Measurements from ENCODE around the gene SIK2.
"Not testable (repeated sequence)": the region's sequence is repeated elsewhere in the genome, so short reads cannot be mapped to it uniquely, and the experiment has no call there.

The SIK2 gene

DNA sequence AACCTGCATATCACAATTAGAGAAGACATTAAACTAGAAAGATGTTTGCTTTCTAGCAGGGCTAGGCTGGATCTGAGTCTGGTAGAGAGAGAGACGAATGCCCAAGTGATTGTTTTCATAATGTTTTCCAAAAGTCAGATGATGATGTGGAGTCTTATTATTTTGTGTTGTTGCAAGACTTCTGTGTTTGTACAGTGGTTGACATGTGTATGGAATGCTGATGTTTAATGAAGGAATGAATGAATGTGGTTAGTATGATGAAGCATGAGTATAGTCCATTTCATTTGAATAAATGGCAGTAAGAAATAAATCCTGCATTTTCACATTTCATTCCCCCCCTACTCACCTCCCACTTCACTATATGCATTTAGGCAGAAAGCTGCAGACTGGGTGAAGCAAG, 94.3 kb downstream of the SIK2 start:
- Mint-ChIP-seq H3K4me3 (no peak overlapping the region), H3K4me1 (ENCODE audit: low read depth) (peaks cover 9% of the 10 kb centered on the region), H3K27me3 (ENCODE audit: low read depth) (no peaks in the 10 kb centered on the region), H3K9me3 (no peaks in the 10 kb centered on the region), H3K36me3 (ENCODE audit: low read depth) (no peaks in the 10 kb centered on the region), H3K27ac (no peak overlapping the region)
- no peak for DNase-seq (ENCODE audit: low spot score)

DNA sequence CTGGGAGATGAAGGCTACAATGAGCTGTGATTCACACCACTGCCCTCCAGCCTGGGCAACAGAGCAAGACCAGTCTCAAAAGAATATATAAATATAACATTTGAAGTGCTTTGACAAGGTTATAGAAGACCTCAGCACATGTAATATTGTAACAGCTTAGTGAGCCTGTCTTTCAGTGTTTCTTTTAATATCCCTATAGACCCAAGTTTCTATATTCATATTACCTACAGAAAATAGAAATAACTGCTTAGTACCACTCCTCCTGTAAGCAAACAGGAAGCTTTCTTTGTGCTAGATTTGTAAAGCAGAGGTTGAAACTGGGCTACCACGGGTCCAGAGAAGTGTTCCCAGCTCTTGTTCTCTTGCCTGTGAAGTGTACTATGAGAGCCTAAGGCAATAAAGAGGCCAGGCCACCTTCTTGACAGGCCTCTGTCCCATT, 95.7 kb downstream of the SIK2 start:
- Mint-ChIP-seq H3K27me3 (ENCODE audit: low read depth) (no peaks in the 10 kb centered on the region), H3K27ac (no peak overlapping the region), H3K4me1 (ENCODE audit: low read depth) (peaks cover 9% of the 10 kb centered on the region), H3K4me3 (no peak overlapping the region), H3K36me3 (ENCODE audit: low read depth) (peaks cover 1% of the 10 kb centered on the region), H3K9me3 (no peaks in the 10 kb centered on the region)
- DNase-seq (ENCODE audit: low spot score), result no peak

DNA sequence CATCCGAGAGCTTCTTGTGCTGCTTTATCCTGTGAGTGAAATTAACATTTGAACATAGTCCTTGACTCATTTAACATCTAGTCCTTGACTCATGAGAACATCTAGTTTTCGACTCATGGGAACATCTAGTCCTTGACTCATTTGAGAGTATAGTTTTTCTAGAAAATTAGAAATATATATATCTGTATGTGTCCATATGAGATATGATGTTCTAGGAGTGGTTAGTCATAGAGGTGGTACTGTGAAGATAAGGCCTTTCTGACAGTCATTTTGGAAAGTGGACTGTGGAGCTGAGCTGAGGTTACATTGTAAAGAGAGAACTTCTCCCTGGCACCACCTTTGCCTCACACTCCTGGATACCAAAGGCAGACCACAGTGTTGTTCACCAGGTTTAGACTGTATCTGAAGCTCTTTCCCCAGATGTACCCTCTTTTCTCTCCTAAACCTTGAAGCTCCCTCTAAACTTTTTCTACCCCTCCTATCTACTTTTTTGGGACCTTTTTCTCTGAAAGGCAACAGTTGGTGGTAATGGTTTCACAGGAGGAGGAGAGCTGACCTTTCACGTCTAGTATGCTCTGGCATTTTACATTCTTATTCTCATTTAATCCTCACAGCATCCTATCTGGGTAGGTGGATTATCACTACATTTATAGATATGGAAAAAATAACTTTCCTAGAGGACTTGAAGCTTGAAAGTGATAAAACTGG, 96.8 kb downstream of the SIK2 start:
- H3K36me3 Mint-ChIP-seq (ENCODE audit: low read depth), result peaks cover 1% of the 10 kb centered on the region
- H3K27me3 Mint-ChIP-seq (ENCODE audit: low read depth), result no peaks in the 10 kb centered on the region
- no peak overlapping the region for H3K27ac Mint-ChIP-seq
- H3K4me1 Mint-ChIP-seq (ENCODE audit: low read depth), result peaks cover 9% of the 10 kb centered on the region
- H3K9me3 Mint-ChIP-seq, result no peaks in the 10 kb centered on the region
- peak; percentile 6 for DNase-seq (ENCODE audit: low spot score)
- H3K4me3 Mint-ChIP-seq, result no peak overlapping the region

DNA sequence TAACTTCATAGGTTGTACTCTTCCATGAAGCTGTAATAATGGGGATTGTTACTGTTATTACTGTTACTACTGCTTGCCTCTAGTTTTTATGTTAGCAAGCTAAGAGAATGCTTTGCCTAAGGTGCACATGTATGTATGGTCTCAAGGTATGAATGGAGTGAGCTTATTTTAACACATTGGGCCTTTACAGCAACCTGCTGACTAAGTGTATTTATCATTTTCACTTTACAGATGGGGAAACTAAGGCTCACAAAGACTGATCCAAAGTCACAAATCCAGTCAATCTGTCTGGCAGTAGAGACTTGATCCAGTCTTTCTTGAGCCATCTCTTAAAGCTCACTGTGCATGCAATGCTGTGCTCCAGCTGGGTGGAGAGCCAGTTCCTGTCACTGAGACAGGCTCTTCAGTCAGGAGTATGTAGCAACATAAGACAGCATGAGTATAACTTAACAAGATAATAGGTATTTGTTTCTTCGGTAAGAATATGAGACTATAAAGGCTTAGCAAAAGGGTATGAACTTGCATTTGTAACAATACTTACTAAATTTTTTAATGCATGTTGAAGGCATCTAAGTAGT, 97.4 kb downstream of the SIK2 start:
- Mint-ChIP-seq H3K4me1 (ENCODE audit: low read depth) (peaks cover 9% of the 10 kb centered on the region), H3K27ac (no peak overlapping the region), H3K27me3 (ENCODE audit: low read depth) (no peaks in the 10 kb centered on the region), H3K4me3 (no peak overlapping the region), H3K36me3 (ENCODE audit: low read depth) (peaks cover 1% of the 10 kb centered on the region), H3K9me3 (no peaks in the 10 kb centered on the region)
- DNase-seq (ENCODE audit: low spot score), result no peak

DNA sequence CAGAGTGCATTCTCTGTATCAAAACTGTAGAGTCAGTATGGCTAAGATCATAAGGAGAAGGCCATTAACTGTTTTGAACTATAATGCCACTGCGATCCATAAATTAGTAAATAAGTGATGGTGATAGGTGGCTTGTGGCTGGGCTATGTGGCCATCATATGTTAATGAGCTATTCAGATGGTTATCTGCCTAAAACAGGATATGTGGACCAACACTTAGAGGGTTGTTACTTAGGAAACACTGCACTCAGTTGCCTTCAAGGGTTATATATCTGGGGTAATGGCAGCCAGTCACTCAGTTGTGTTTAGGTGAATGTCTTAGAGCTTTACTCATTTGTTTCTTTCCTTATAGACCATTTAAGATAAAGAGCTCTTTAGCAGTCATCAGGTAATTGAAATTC, 97.9 kb downstream of the SIK2 start:
- H3K4me1 Mint-ChIP-seq (ENCODE audit: low read depth), result peaks cover 9% of the 10 kb centered on the region
- no peak for DNase-seq (ENCODE audit: low spot score)
- H3K9me3 Mint-ChIP-seq, result no peaks in the 10 kb centered on the region
- H3K36me3 Mint-ChIP-seq (ENCODE audit: low read depth), result peaks cover 5% of the 10 kb centered on the region
- H3K4me3 Mint-ChIP-seq, result no peak overlapping the region
- H3K27me3 Mint-ChIP-seq (ENCODE audit: low read depth), result no peaks in the 10 kb centered on the region
- no peak overlapping the region for H3K27ac Mint-ChIP-seq

DNA sequence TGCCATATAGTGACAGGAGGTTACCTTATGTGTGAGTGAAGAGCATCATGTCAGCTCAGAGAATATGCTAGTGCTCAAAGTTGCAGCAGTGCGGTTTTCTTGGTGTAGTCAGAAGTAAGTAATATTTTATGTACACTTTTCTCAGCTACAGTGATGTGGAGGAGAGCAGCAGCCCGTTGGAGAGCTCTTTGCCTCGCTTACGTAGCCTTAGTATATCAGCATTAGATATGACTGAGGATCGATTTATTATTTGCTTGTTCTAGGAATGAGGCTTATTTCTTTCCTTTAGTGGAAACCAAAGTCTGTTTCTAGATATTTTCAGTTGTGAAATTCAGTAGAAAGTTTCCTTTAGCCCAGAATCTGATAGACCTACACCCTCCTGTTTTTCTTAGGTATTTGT, 100.4 kb downstream of the SIK2 start:
- Mint-ChIP-seq H3K9me3 (no peaks in the 10 kb centered on the region), H3K4me3 (no peak overlapping the region), H3K36me3 (ENCODE audit: low read depth) (peaks cover 10% of the 10 kb centered on the region), H3K27me3 (ENCODE audit: low read depth) (no peaks in the 10 kb centered on the region), H3K27ac (no peak overlapping the region), H3K4me1 (ENCODE audit: low read depth) (peaks cover 9% of the 10 kb centered on the region)
- no peak for DNase-seq (ENCODE audit: low spot score)

DNA sequence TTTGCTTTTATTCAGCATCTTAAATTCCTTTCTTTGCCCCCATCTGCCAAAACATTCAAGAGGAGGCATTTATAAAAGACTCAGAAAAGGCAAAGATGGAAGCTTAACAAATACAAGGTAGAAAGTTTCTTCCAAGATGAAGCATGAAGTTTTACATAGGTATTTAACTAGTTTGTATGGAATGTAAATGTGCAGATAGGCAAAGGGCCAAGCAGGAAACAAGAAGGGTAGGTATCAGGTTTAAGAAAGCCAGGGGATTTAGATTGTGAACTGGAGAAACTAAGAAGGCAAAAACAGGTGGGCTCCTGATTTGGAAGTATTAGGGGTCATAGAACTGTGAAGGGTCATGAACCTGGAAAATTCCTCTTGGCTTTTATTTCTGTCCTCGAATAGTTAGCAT, 101.3 kb downstream of the SIK2 start:
- H3K36me3 Mint-ChIP-seq (ENCODE audit: low read depth), result peaks cover 10% of the 10 kb centered on the region
- no peaks in the 10 kb centered on the region for H3K9me3 Mint-ChIP-seq
- H3K4me1 Mint-ChIP-seq (ENCODE audit: low read depth), result peaks cover 9% of the 10 kb centered on the region
- no peaks in the 10 kb centered on the region for H3K27me3 Mint-ChIP-seq (ENCODE audit: low read depth)
- no peak for DNase-seq (ENCODE audit: low spot score)
- H3K4me3 Mint-ChIP-seq, result no peak overlapping the region
- H3K27ac Mint-ChIP-seq, result no peak overlapping the region

DNA sequence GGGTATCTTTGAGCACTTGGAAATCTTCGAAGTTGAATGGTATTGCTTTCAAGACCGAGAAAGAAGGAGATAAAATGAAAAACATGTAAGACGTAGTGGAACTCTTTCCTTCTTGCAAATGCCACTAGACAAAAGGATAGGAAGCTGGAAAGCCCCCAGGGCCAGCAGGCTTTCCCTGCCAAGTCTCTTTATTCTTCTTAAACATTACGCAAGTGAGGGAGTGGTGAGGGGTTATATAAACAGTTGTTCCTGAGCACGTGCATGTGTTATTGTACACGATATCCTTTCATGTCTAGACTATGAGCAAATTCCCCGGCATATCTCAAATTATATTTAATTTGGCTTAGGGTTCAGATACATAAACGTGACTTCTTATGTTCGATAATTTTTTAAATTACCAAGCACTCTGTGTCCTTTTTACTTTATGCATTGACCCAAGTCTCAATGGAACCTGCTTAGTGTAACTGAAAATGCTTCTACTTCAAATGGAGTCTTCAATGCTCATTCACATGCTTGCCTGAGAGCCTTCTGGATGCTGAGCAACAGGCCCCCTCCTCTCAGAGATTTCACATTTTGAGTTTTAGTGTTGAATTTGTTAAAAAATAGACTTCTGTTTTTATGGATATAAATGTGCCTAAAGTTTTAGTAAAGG, 104.9 kb downstream of the SIK2 start:
- Mint-ChIP-seq H3K4me3 (no peak overlapping the region), H3K36me3 (ENCODE audit: low read depth) (peaks cover 14% of the 10 kb centered on the region), H3K27ac (no peak overlapping the region), H3K4me1 (ENCODE audit: low read depth) (no peaks in the 10 kb centered on the region), H3K27me3 (ENCODE audit: low read depth) (no peaks in the 10 kb centered on the region), H3K9me3 (no peaks in the 10 kb centered on the region)
- DNase-seq (ENCODE audit: low spot score), result no peak

DNA sequence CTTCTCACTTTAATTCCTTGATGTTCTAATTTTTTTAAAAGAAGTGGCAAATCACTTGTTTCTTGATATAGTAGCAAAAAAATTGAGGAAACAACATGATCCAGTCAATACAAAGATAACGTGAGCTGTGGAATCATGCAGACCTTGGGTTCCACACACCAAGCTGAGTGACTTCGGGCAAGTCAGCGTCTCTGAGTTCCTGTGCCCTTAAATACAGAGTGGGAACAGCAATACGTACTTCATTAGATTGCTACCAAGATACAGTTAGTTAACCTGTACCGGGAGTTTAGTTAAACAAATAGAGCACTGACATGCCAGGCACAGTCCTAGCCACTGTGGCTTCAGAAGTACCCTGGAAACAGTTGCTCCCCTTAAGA, 105.4 kb downstream of the SIK2 start:
- no peak overlapping the region for H3K27ac Mint-ChIP-seq
- H3K27me3 Mint-ChIP-seq (ENCODE audit: low read depth), result no peaks in the 10 kb centered on the region
- no peaks in the 10 kb centered on the region for H3K4me1 Mint-ChIP-seq (ENCODE audit: low read depth)
- peaks cover 18% of the 10 kb centered on the region for H3K36me3 Mint-ChIP-seq (ENCODE audit: low read depth)
- H3K4me3 Mint-ChIP-seq, result no peak overlapping the region
- no peaks in the 10 kb centered on the region for H3K9me3 Mint-ChIP-seq
- DNase-seq (ENCODE audit: low spot score), result no peak

DNA sequence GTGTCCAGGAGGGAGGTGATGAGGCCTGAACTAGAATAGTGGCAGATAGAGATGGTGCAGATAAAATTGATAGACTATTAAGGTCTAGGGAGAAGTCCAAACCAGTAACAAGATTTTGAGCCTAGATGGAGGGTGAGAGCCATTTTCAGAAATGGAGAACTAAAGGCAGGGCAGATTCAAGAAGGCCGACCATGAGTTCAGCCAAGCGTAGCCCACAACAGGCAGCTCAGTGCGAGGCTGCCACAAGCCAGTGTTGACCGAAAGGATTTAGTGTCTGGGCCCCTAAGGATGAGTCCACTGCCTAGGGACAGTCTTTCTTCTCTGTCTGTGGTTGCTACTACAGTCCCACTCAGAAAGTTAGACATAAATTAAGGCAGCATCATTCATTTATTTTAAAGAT, 112.3 kb downstream of the SIK2 start:
- Mint-ChIP-seq H3K4me1 (ENCODE audit: low read depth) (peaks cover 4% of the 10 kb centered on the region), H3K27me3 (ENCODE audit: low read depth) (no peaks in the 10 kb centered on the region), H3K36me3 (ENCODE audit: low read depth) (peaks cover 21% of the 10 kb centered on the region), H3K9me3 (no peaks in the 10 kb centered on the region), H3K4me3 (no peak overlapping the region), H3K27ac (no peak overlapping the region)
- DNase-seq (ENCODE audit: low spot score), result no peak

DNA sequence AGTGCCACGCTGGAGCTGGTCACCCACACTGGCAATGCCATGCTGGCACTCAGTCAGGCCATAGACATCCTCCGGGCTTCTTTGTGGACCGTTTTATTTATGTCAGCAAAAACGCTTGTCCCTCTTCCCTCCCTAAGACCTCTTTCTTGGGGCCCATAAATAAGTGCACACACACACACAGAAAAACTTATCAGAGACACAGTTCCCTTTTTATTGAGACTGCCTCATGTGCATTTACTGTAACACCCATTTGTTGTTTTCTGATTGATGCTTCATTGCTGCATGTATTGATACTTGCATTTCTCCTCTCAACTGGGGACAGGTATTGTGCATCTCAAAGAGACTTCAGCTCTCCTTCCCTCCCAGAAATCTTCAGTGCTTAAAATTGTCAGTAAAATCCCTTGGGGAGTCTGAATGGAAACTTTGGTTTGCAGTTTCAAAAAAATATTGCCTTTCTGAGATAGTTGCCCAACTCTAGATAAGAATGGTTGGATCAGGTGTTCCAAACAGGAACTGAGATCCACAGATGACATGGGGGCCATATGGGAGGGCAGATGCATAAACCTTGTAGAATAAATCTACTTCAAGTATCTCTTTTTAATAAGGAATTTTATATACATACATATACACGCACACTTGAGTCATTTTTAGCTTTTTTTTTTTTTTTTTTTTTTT, 113.0 kb downstream of the SIK2 start:
- DNase-seq (ENCODE audit: low spot score), result no peak
- H3K4me3 Mint-ChIP-seq, result no peak overlapping the region
- peaks cover 27% of the 10 kb centered on the region for H3K36me3 Mint-ChIP-seq (ENCODE audit: low read depth)
- no peak overlapping the region for H3K27ac Mint-ChIP-seq
- H3K27me3 Mint-ChIP-seq (ENCODE audit: low read depth), result no peaks in the 10 kb centered on the region
- H3K4me1 Mint-ChIP-seq (ENCODE audit: low read depth), result peaks cover 4% of the 10 kb centered on the region
- no peaks in the 10 kb centered on the region for H3K9me3 Mint-ChIP-seq

DNA sequence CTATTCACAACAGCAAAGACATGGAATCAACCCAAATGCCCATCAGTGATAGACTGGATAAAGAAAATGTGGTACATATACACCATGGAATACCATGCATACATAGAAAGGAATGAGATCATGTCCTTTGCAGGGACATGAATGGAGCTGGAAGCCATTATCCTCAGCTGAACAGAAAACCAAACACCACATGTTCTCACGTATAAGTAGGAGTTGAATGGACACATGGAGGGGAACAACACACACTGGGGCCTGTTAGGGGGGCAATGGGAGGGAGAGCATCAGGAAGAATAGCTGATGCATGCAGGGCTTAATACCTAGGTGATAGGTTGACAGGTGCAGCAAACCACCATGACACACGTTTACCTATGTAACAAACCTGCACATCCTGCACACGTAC, 115.4 kb downstream of the SIK2 start:
- H3K27ac Mint-ChIP-seq; H3K4me1 Mint-ChIP-seq (ENCODE audit: low read depth); H3K9me3 Mint-ChIP-seq; DNase-seq (ENCODE audit: low spot score); H3K4me3 Mint-ChIP-seq; H3K27me3 Mint-ChIP-seq (ENCODE audit: low read depth): not testable (repeated sequence)
- H3K36me3 Mint-ChIP-seq (ENCODE audit: low read depth), result peaks cover 21% of the 10 kb centered on the region

DNA sequence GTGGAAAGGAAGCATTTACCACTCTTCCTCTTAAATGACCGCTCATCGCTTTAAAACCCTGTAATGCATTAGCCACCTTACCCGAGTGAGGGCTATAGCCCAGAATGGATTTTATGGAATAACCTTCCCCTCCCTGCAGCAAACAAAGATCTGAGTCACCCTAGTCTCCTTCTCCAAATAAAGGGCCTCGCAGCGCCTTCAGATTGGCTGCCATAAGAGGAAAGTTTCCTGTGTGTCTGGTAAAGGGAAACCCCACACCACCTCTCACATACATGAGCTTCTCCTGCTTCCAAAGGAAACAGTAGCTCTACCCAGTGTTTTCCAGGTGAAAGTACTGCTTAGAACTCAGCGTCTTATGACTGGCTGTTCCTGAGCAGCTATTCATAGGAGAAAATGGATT, 116.2 kb downstream of the SIK2 start:
- peaks cover 4% of the 10 kb centered on the region for H3K4me1 Mint-ChIP-seq (ENCODE audit: low read depth)
- no peak overlapping the region for H3K4me3 Mint-ChIP-seq
- no peak overlapping the region for H3K27ac Mint-ChIP-seq
- H3K9me3 Mint-ChIP-seq, result no peaks in the 10 kb centered on the region
- no peak for DNase-seq (ENCODE audit: low spot score)
- peaks cover 27% of the 10 kb centered on the region for H3K36me3 Mint-ChIP-seq (ENCODE audit: low read depth)
- no peaks in the 10 kb centered on the region for H3K27me3 Mint-ChIP-seq (ENCODE audit: low read depth)

DNA sequence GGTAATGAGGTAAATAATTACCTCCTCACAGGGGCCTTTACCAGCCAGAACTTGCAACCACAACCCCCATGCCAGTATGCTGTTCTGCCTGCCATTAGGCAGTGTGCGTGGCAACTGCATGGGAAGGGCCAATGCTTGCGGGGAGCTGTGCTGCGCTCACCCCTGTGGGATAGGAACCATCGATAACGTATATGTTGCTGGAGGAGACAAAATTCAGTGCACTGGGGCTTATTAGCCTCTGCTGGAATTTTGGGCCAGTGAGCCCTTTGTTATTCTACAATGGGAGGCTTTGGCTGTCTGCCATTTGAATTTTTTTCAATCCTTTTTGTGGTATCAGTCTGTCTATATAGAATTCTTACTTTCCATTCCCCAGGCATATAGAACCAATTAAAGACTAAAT, 116.6 kb downstream of the SIK2 start:
- Mint-ChIP-seq H3K4me3 (no peak overlapping the region), H3K36me3 (ENCODE audit: low read depth) (peaks cover 27% of the 10 kb centered on the region), H3K4me1 (ENCODE audit: low read depth) (peaks cover 4% of the 10 kb centered on the region), H3K27ac (no peak overlapping the region), H3K9me3 (no peaks in the 10 kb centered on the region), H3K27me3 (ENCODE audit: low read depth) (no peaks in the 10 kb centered on the region)
- no peak for DNase-seq (ENCODE audit: low spot score)

All from T-helper 2 cell treated with Interferon-gamma antibody and Interleukin-4, amounts not matched to agents 5 μg/mL and 100 μg/mL, for 36 hours (primary cell).